HT-29 (cell line): Measurements from ENCODE around the gene CREB5. TPM values are rescaled to one million over a fixed set of nuclear protein-coding genes. Genes with fewer than 3 reads are reported as not detected.
"Not testable (repeated sequence)": the region's sequence is repeated elsewhere in the genome, so short reads cannot be mapped to it uniquely, and the experiment has no call there.

ENCODE experiments used
- DNase-seq: peaks from one replicate; pipeline ENCODE4 v3.0.0-alpha.2; 2015; ENCODE audit warnings: low spot score
- total RNA-seq: library from RNA; depleted of rRNA; stranded (reverse); fragments of >200 nt; shearing (Covaris generic); gene quantifications from 2 replicates; pipeline ENCODE4 v1.2.3, GENCODE V29; 2014

The CREB5 gene
- total RNA-seq, 1 experiment from 2014 or later = 0.28 TPM

- DNase-seq = no peak
These were observed 398.7 kb downstream of the CREB5 start for GRCh38 chr7:28811008-28811407.

- DNase-seq = no peak
These were observed 399.5 kb downstream of the CREB5 start for GRCh38 chr7:28811701-28812430.

GRCh38 chr7:28812616-28813015, 400.3 kb downstream of the CREB5 start:
- no peak for DNase-seq

- no peak for DNase-seq
These were observed 401.1 kb downstream of the CREB5 start for GRCh38 chr7:28813243-28813962.

- no peak for DNase-seq
These were observed 403.1 kb downstream of the CREB5 start for GRCh38 chr7:28815369-28815927.

- DNase-seq = no peak
These were observed 403.6 kb downstream of the CREB5 start for GRCh38 chr7:28815928-28816373.

- peak; percentile 5 for DNase-seq
These were observed 406.7 kb downstream of the CREB5 start for GRCh38 chr7:28818996-28819395.

- DNase-seq = no peak
These were observed 411.3 kb downstream of the CREB5 start for GRCh38 chr7:28823582-28823981.

GRCh38 chr7:28825817-28826448, 413.6 kb downstream of the CREB5 start:
- DNase-seq = not testable (repeated sequence)

GRCh38 chr7:28830846-28831245, 418.5 kb downstream of the CREB5 start:
- no peak for DNase-seq

GRCh38 chr7:28832669-28833068, 420.4 kb downstream of the CREB5 start:
- no peak for DNase-seq

- no peak for DNase-seq
These were observed 423.5 kb downstream of the CREB5 start for GRCh38 chr7:28835800-28836199.

GRCh38 chr7:28836716-28837115, 424.4 kb downstream of the CREB5 start:
- no peak for DNase-seq

GRCh38 chr7:28837216-28837615, 424.9 kb downstream of the CREB5 start:
- no peak for DNase-seq

- peak; percentile 25 for DNase-seq
These were observed 428.3 kb downstream of the CREB5 start for GRCh38 chr7:28840592-28840995.

- DNase-seq = no peak
These were observed 429.4 kb downstream of the CREB5 start for GRCh38 chr7:28841766-28842165.

- DNase-seq = no peak
These were observed 430.5 kb downstream of the CREB5 start for GRCh38 chr7:28842769-28843295.

GRCh38 chr7:28845106-28845505, 432.8 kb downstream of the CREB5 start:
- no peak for DNase-seq

GRCh38 chr7:28847176-28847575, 434.9 kb downstream of the CREB5 start:
- no peak for DNase-seq

- no peak for DNase-seq
These were observed 435.4 kb downstream of the CREB5 start for GRCh38 chr7:28847681-28848080.

- no peak for DNase-seq
These were observed 436.6 kb downstream of the CREB5 start for GRCh38 chr7:28848906-28849305.

GRCh38 chr7:28850699-28851098, 438.4 kb downstream of the CREB5 start:
- no peak for DNase-seq
